HEK293T (cell line): ENCODE measurements around the gene TRAF2.

Source experiments
- BHLHE40 ChIP-seq: fragments of 450-650 bp; IDR thresholded peaks from 2 replicates; pipeline ENCODE4 v1.6.1; 2016; ENCODE audit warnings: mild to moderate bottlenecking, moderate library complexity, borderline replicate concordance
- FOXA1 ChIP-seq: fragments of 450-650 bp; IDR thresholded peaks from 2 replicates; pipeline ENCODE4 v1.6.1; 2016; ENCODE audit warnings: mild to moderate bottlenecking
- FOXK2 ChIP-seq: fragments of 450-650 bp; IDR thresholded peaks from 2 replicates; pipeline ENCODE4 v1.6.1; 2016; ENCODE audit warnings: mild to moderate bottlenecking
- LEF1 ChIP-seq: fragments of 450-650 bp; IDR thresholded peaks from 2 replicates; pipeline ENCODE4 v1.6.1; 2017; ENCODE audit warnings: mild to moderate bottlenecking, borderline replicate concordance
- TARDBP ChIP-seq: fragments of 450-650 bp; IDR thresholded peaks from 2 replicates; pipeline ENCODE4 v1.6.1; 2016
- ZNF384 ChIP-seq: fragments of 450-650 bp; IDR thresholded peaks from 2 replicates; pipeline ENCODE4 v1.6.1; 2016

- no peak for TF ChIP-seq ZNF384
- no peak for TF ChIP-seq TARDBP
- no peak for TF ChIP-seq FOXA1
- TF ChIP-seq LEF1, result no peak
- no peak for TF ChIP-seq FOXK2
- TF ChIP-seq BHLHE40, result no peak
Observed at GRCh38 chr9:136968333-136969127, 82.2 kb downstream of the TRAF2 start.
